CD14-positive monocyte (primary cell): ENCODE results near the gene KCNQ1. TPM values are rescaled to one million over a fixed set of nuclear protein-coding genes. Genes with fewer than 3 reads are reported as not detected.

ENCODE experiments used
- DNase-seq, 3 donors: peaks; one replicate each; pipeline ENCODE4 v3.0.0-alpha.2; 2011 to 2022
- H2AFZ ChIP-seq: 2 replicates; pipeline ENCODE4 v1.6.0; 2012; ENCODE audit warnings: mild to moderate bottlenecking, low read depth, low read length, inconsistent platforms; ENCODE audit not compliant: insufficient read depth, poor library complexity, severe bottlenecking
- H3K27ac ChIP-seq, 2 donors: 1 replicate in 1 of 2; 2 replicates in 1 of 2; pipeline ENCODE4 v1.5.1; 2012 to 2013; ENCODE audit warnings: low read length in 2 of 2, control low read depth in 1 of 2, inconsistent platforms in 1 of 2, low read depth in 1 of 2, mild to moderate bottlenecking in 1 of 2
- H3K27me3 ChIP-seq, 2 donors: one replicate each; pipeline versions ENCODE4 v1.6.0 to v1.6.1; 2011 to 2013; ENCODE audit warnings: low read length in 2 of 2; ENCODE audit not compliant: control insufficient read depth in 2 of 2, insufficient read depth in 2 of 2
- H3K36me3 ChIP-seq, 2 donors: replicated peaks in 1 of 2; 1 replicate in 1 of 2; 2 replicates in 1 of 2; pipeline versions ENCODE4 v1.5.1 to v1.6.1; 2012 to 2013; ENCODE audit warnings: low read length in 2 of 2, control low read depth in 1 of 2, inconsistent platforms in 1 of 2, mild to moderate bottlenecking in 1 of 2; ENCODE audit not compliant: insufficient read depth in 2 of 2, control insufficient read depth in 1 of 2
- H3K4me1 ChIP-seq, 2 donors: 1 replicate in 1 of 2; 2 replicates in 1 of 2; pipeline versions ENCODE4 v1.5.1 to v1.6.1; 2012 to 2013; ENCODE audit warnings: low read length in 2 of 2, control low read depth in 1 of 2, inconsistent platforms in 1 of 2, mild to moderate bottlenecking in 1 of 2, moderate library complexity in 1 of 2; ENCODE audit not compliant: insufficient read depth in 2 of 2, control insufficient read depth in 1 of 2
- H3K4me2 ChIP-seq: replicated peaks from 2 replicates; pipeline ENCODE3; 2012; ENCODE audit warnings: low read length, moderate library complexity, mild to moderate bottlenecking; ENCODE audit not compliant: poor library complexity, severe bottlenecking; ENCODE audit errors: extremely low read depth
- H3K4me3 ChIP-seq, 3 experiments: fragments of 200-600 bp in 1 of 3; sonication (generic) in 1 of 3; replicated peaks in 1 of 3; 1 replicate in 2 of 3; 2 replicates in 1 of 3; pipeline ENCODE4 v1.5.1; 2011 to 2013; ENCODE audit warnings: low read length in 3 of 3, mild to moderate bottlenecking in 3 of 3, control low read depth in 2 of 3, low read depth in 2 of 3, inconsistent platforms in 1 of 3, moderate library complexity in 1 of 3
- H3K79me2 ChIP-seq: 2 replicates; pipeline ENCODE4 v1.6.0; 2012; ENCODE audit warnings: mild to moderate bottlenecking, control low read depth, inconsistent platforms, low read length, moderate library complexity; ENCODE audit not compliant: insufficient read depth
- H3K9ac ChIP-seq: 2 replicates; pipeline ENCODE4 v1.6.0; 2017; ENCODE audit warnings: low read length, mild to moderate bottlenecking; ENCODE audit not compliant: insufficient read depth, poor library complexity, severe bottlenecking
- H3K9me3 ChIP-seq, 2 donors: replicated peaks in 1 of 2; 1 replicate in 1 of 2; 2 replicates in 1 of 2; pipeline versions ENCODE4 v1.5.1 to v1.6.1; 2012 to 2013; ENCODE audit warnings: low read length in 2 of 2, control low read depth in 1 of 2; ENCODE audit not compliant: control insufficient read depth in 1 of 2, insufficient read depth in 1 of 2
- H4K20me1 ChIP-seq: 2 replicates; pipeline ENCODE4 v1.6.0; 2012; ENCODE audit warnings: mild to moderate bottlenecking, low read length, control low read depth, moderate library complexity; ENCODE audit not compliant: insufficient read depth
- H3K27ac Mint-ChIP-seq, 7 donors: one replicate each; pipeline ENCODE4 v1.8.0; 2020; ENCODE audit warnings: mild to moderate bottlenecking in 7 of 7, mixed read lengths in 7 of 7, moderate library complexity in 6 of 7, inconsistent platforms in 2 of 7
- H3K27me3 Mint-ChIP-seq, 3 donors: one replicate each; pipeline ENCODE4 v1.8.0; 2021 to 2022; ENCODE audit warnings: low read depth in 3 of 3, mild to moderate bottlenecking in 3 of 3, mixed read lengths in 3 of 3, moderate library complexity in 3 of 3, inconsistent platforms in 1 of 3
- H3K36me3 Mint-ChIP-seq, 2 donors: one replicate each; pipeline ENCODE4 v1.8.0; 2020; ENCODE audit warnings: mixed read lengths in 2 of 2, inconsistent platforms in 1 of 2, mild to moderate bottlenecking in 1 of 2
- H3K4me1 Mint-ChIP-seq: one replicate; pipeline ENCODE4 v1.8.0; 2020; ENCODE audit warnings: mild to moderate bottlenecking, mixed read lengths
- H3K4me3 Mint-ChIP-seq, 2 donors: one replicate each; pipeline ENCODE4 v1.8.0; 2020; ENCODE audit warnings: mild to moderate bottlenecking in 2 of 2, mixed read lengths in 2 of 2, moderate library complexity in 1 of 2
- H3K9me3 Mint-ChIP-seq, 7 donors: one replicate each; pipeline ENCODE4 v1.8.0; 2020 to 2022; ENCODE audit warnings: mixed read lengths in 7 of 7, mild to moderate bottlenecking in 6 of 7, moderate library complexity in 6 of 7, inconsistent platforms in 2 of 7
- CTCF ChIP-seq: fragments of 200-600 bp; IDR thresholded peaks from one replicate; pipeline ENCODE4 v1.8.0; 2022; ENCODE audit warnings: antibody characterized with exemption, mild to moderate bottlenecking
- WGBS: methylation state at CpG from one replicate; pipeline ENCODE4 v1.1.5; 2013; ENCODE audit warnings: missing lambda C conversion rate; ENCODE audit not compliant: insufficient coverage; 5-methylcytosine and 5-hydroxymethylcytosine counted together
- intact Hi-C, 2 donors: fragments of 100-400 bp; cut with micrococcal nuclease; formaldehyde crosslinking; loops; one replicate each; pipeline versions ENCODE4 v1.15.0 to v1.15.1; 2023
- polyA plus RNA-seq, 3 donors: library from polyadenylated mRNA; depleted of rRNA in 1 of 3; unstranded in 2 of 3; stranded (reverse) in 1 of 3; fragments of 300-500 nt in 2 of 3; fragments of >200 nt in 1 of 3; fragmentation: Illumina TruSeq in 2 of 3; gene quantifications; 1 replicate in 2 of 3; 2 replicates in 1 of 3; pipeline ENCODE4 v1.2.3, GENCODE V29; 2012 to 2021

KCNQ1 gene
- polyA plus RNA-seq, 3 donors: 14.9 to 31.8 (median 21.6) TPM

GRCh38 chr11:2575591-2576051 lies 130.8 kb downstream of the KCNQ1 start:
- H3K4me1 ChIP-seq: no peaks in the 10 kb centered on the region
- Mint-ChIP-seq H3K27me3 (peaks cover 0 to 3% (median 0%) of the 10 kb centered on the region in 3 donors), H3K4me1 (no peaks in the 10 kb centered on the region), H3K36me3 (peaks cover 27 to 52% of the 10 kb centered on the region in 2 donors), H3K9me3 (peaks cover 0 to 3% (median 0%) of the 10 kb centered on the region in 7 donors), H3K27ac (peak overlapping the region in 1 of 7 donors; percentile 8), H3K4me3 (no peak overlapping the region)
- no peak for DNase-seq
- no peak overlapping the region for H3K4me2 ChIP-seq
- no peak overlapping the region for H3K4me3 ChIP-seq
- intact Hi-C loops: no loop called here
- no peak for TF ChIP-seq CTCF
- H3K9me3 ChIP-seq: peaks cover 0 to 2% of the 10 kb centered on the region in 2 donors
- peaks cover 90% of the 10 kb centered on the region for H4K20me1 ChIP-seq
- H3K36me3 ChIP-seq: peaks cover 61 to 82% of the 10 kb centered on the region in 2 donors
- 96% methylated on average over 12 of the region's 17 CpGs for WGBS
- no peaks in the 10 kb centered on the region for H3K79me2 ChIP-seq
- H2AFZ ChIP-seq: no peak overlapping the region
- no peak overlapping the region for H3K27ac ChIP-seq
- H3K9ac ChIP-seq: no peak overlapping the region
- no peaks in the 10 kb centered on the region for H3K27me3 ChIP-seq

GRCh38 chr11:2576111-2576510 lies 131.3 kb downstream of the KCNQ1 start:
- no peak for DNase-seq
- WGBS: 98% methylated on average over 14 of the region's 15 CpGs
- H3K27me3 ChIP-seq: no peaks in the 10 kb centered on the region

More at GRCh38 chr11:2576111-2576510, 131.3 kb downstream of the KCNQ1 start:
- peaks cover 27 to 50% of the 10 kb centered on the region in 2 donors for H3K36me3 Mint-ChIP-seq
- Histone ChIP-seq H3K79me2 (no peaks in the 10 kb centered on the region), H3K4me3 (no peak overlapping the region), H3K9ac (no peak overlapping the region), H3K36me3 (peaks cover 58 to 81% of the 10 kb centered on the region in 2 donors), H2AFZ (no peak overlapping the region), H3K27ac (no peak overlapping the region), H4K20me1 (peaks cover 90% of the 10 kb centered on the region), H3K9me3 (no peaks in the 10 kb centered on the region), H3K4me2 (no peak overlapping the region), H3K4me1 (no peaks in the 10 kb centered on the region)
- intact Hi-C loops: no loop called here
- H3K27me3 Mint-ChIP-seq: peaks cover 0 to 3% (median 0%) of the 10 kb centered on the region in 3 donors
- H3K4me1 Mint-ChIP-seq: no peaks in the 10 kb centered on the region
- peaks cover 0 to under 1% (median 0%) of the 10 kb centered on the region in 7 donors for H3K9me3 Mint-ChIP-seq
- no peak overlapping the region for H3K4me3 Mint-ChIP-seq
- TF ChIP-seq CTCF: no peak
- no peak overlapping the region for H3K27ac Mint-ChIP-seq
